Stimulated activated CD4-positive, alpha-beta T cell treated with anti-CD3 and anti-CD28 coated beads, TNF-alpha, amount 100 ng/mL, for 48 hours (primary cell): ENCODE data around the gene ABCC12.
"Not testable (repeated sequence)": the region's sequence is repeated elsewhere in the genome, so short reads cannot be mapped to it uniquely, and the experiment has no call there.

ENCODE experiments used
- DNase-seq, 3 donors: peaks; one replicate each; pipeline ENCODE4 v3.0.0-alpha.2; 2020; ENCODE audit warnings: low read depth in 3 of 3

ABCC12 gene

DNA sequence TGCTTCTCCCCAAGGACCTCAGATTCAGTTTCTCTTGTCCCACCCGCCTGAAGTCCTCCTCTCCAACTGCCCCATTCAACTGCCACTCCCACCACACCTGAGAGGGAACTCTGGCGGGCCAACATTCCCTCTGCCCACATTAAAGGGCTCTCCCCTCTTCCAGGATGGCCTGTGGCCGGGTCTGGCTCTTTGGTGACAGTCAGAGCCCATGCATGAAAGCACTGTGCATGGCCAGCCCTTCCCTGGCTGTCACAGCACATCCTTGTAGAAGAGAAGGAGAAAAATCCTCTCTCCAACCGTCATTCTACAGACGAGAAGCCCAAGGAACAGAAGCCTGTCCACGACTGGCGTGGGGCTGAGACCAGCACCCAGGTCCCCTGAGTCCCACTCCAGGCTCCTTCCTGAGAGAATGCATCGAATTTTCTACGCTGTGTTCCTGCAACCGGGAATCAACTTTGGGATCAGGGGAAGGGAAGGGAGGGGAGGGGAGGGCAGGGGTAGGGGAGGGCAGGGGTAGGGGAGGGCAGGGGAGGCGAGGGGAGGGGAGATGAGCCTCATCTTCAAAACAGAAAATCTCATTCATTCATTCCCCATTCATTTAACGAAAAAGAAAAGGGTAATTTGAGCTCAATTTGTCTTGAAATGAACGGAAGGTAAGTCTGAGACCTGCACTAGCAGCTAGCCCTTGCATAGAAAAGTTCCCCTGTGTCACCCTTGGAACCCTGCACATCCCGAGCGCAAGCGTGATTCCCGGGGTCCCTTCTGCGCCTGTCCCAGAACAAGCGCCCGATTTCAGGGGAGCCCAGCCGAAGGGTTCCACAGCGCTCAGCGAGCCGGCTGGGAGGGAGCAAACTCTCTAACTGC is at the start of gene ABCC12:
Gene ABCC12 (minus strand): TSS at position 68 of the 864 bp plus-strand sequence. CDS start 9,569 bp downstream, outside the sequence.
- no peak for DNase-seq

DNA sequence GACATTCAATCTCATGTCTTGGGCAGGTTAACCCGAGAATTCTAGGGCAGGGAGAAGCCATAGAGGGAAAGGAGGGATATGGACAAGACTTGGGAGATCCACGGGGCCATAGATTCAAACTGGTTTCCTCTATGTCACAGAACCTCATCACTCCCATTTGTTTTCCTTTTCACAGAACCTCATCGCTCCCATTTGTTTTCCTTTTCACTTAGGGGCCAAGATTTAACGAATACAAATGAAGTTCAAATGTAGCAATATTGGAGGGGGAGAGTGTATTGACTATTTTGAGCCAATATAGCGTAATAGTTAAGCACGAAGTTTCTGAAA is 49.0 kb upstream of the ABCC12 start:
- no peak for DNase-seq

DNA sequence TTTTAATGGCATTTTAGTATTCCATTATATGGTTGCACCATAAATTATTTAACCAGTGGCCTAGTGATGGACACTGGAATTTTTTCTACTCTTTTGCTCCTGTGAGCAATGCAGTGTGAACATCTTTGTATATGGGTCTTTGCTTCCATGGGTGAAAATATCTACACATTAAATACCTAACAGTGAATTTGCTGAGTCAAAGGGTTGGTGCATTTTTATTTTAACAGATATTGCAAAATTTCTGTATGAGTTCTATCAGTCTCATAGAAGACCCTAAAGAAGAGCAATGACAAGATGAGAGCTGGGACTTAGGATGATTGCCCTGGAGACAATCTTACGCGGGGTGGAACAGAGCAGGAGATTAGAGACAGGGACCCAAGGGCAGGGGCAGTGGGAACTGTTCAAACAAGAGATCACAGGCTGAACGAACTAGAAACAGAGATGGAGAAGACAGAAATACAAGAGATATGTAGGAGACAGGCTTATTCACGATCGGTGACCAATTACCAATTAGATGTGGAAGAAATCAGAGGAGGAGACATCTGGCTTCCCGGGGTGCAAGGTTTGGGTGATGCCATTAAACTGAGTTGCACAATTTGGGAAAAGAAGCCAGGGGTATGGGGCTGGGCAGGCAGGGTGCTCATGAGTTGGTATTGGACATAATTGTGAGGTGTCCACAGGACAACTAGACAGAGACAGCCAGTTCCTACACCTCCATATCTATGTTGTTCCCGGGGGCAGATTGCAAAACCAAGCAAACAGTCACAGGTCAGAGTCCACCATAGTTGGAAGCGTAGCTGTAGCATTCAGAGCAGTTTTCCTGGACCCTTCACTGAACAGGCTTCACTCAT is 48.4 kb upstream of the ABCC12 start:
- DNase-seq: no peak

DNA sequence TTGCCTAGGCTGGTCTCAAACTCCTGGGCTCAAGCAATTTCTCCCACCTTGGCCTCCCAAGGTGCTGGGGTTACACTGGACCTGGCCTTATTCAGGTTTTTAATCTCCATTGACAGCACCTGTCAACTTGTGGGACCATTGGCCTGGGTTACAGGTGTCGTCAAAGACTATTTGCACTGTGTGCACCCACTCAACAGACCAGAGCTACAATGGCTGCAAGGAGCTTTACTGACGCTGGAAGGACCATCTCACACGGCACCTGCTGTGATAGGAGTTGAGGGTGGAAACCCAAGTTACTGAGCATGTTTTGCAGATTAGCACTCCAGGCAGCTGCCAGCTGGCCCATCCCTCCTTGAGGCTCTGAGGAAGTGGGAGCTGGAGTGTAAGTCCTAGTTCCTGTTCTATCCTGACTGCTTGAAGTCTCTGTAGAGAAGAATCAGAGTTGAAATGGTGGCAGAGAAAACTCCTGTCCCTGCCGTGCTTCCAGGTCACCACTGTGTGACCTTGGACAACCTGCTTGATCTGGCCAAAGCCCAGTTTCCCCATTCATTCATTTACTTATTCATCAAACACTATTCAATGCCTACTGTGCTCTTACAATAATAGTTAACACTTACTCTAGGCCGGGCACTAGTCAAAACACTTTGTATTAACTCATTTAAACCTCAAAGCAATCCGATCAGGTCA is 45.9 kb upstream of the ABCC12 start:
- DNase-seq: no peak

DNA sequence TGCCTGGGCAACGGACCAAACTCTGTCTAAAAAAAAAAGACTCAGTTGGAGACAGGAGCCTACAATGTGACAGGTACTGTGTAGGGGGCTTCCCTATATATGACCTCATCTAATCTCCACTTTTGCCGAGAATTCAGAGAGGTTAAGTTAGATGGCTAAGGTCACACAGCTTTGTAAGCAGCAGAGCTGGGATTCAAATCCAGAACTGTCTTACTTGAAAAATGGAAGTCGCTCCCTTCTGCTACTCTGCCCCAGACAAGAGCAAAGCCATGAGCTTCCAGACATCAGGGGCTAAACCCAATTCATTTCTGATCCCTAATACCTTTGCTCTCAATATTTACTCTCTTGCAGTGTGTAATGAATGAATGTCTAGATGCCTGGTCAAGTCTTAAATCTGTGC is 41.5 kb upstream of the ABCC12 start:
- no peak for DNase-seq

DNA sequence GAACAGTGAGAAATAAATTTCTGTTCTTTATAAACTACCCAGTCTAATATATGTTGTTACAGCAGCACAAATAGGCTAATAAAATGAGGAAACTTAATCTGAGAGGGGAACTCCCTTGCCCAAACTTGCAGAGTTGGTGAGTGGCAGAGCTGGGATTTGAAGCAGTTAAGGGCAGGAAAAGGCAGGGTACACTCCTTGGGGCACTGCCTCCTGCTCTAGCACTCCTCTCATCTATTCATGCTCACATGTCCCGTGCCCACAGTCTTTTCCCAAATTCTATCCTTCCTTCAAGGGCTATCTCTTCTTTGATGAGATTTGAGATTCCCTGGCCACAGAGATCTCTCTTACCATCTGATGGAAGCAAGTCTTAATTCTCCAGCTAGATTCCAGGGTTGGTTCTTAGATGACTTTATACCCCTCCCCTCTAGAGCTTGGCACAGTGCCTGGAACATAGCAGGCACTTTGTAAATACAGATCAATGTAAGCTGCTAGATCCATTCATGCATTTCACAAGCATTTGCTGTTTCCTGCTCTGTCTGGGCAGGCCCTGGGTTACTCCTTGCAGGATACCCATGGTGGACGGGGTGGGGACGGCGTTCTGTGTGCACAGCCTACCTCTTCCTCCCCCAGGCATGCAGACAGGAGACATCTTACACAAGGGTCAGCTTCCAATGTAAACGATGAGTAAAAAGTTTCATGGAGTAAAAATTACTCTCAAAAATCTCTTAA is 39.2 kb upstream of the ABCC12 start:
- no peak for DNase-seq

DNA sequence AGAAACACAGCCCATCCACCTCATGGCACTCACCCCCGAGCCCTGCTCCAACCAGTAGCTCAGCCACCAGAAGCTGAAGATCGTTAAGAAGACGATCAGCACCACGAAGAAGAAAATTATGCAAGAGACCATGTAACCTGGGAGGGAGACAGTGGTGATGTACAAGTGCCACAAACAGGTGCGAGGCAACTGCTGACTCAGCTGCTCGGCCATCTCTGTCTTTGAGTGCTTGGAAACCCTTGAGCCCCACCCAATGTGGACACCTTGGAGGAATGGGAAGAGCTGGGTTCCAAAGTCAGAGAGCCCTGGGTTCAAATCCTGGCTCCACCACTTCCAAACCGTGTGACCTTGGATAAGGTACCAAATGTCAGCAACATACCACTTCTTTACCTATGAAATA is 38.1 kb upstream of the ABCC12 start:
- no peak for DNase-seq

DNA sequence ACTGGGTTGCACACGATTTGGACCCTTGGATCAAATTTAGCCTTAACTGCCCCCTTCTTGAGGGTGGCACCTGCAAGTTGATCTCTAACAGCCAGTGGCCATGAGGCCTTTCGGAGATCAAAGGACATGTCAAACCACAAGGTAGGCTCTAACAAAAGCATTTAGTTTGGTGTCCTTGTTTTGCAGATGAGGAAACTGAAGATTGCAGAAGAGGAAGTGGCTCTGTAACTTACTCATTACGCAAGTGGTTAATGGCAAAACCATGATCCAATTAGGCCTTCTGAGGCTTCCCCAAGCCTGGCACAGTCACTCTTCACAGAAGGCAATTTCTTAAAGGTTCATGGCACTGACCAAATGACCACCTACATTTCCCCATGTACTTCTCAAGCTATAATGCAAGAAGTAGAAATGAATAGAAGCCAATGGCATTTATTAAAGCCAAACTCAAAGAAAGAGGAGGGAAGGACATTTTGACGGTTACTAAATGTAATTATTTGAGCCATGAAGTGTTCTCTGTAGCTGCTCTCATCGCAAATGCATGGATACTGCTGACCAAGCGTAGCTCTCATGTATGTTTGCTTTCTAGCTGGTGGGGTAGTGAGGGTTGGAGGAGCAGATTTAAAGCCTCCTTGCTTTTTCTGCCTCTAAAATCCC is 32.8 kb upstream of the ABCC12 start:
- DNase-seq: no peak

DNA sequence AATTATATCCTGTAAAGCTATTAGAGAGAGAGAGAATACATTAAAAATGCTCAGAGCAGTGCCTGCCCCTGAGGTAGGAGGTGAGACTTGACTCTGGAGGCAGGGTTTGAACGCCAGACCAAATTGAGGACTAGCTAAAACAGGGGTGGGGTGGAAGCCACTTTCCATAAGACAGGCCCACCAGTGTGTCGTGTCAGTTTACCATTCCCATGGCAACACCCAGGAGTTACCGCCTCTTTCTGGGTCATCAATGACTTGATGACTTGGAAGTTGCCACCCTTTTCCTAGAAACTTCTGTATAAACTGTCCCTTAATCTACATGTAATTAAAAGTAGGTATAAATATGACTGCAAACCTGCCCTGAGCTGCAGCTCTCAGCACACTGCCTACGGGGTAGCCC is 32.0 kb upstream of the ABCC12 start:
- DNase-seq: no peak

DNA sequence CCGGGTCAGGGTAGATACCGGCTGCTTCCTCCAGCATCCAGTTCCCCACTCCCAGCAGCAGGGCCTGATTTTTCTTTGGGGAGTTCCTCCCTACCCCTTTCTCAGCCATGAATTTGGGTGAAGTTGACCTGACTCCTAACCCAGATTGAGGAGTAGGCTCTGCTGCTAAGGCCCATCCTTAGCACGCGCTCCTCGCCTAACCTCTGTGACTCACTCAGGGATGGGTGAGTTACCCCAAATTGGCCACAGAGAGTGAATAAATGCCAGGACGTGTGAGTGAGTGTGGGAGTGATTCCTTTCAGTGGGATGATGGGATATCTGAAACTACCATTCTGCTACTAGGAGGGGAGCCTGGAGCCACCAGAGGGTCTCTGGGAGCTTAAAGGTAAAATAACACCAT is 28.9 kb upstream of the ABCC12 start:
- no peak for DNase-seq

DNA sequence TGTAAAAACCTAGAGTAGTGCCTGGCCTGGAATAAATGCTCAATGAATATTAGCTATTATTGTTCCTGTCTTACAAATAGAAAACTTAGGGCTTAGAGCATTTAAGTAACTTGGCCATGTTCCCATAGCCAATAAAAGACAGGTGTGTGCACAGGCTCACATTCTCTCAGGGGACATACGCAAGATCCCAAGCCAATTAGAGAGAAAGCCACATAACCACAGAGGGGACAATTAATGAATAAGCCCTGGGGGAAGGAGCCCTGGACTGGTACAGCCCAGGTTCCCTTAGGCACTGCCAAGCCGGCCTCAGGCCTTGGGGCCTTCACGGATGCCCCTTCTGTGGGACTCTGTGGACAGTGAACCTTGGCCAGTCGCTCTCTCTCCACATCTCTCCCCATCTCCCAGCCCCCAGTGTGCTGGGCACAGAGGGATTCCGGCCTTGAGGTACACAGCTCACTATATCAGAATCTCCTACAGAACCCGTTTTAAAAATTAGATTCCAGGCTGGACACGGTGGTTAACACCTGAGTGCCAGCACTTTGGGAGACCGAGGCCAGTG is 27.3 kb upstream of the ABCC12 start:
- no peak for DNase-seq

DNA sequence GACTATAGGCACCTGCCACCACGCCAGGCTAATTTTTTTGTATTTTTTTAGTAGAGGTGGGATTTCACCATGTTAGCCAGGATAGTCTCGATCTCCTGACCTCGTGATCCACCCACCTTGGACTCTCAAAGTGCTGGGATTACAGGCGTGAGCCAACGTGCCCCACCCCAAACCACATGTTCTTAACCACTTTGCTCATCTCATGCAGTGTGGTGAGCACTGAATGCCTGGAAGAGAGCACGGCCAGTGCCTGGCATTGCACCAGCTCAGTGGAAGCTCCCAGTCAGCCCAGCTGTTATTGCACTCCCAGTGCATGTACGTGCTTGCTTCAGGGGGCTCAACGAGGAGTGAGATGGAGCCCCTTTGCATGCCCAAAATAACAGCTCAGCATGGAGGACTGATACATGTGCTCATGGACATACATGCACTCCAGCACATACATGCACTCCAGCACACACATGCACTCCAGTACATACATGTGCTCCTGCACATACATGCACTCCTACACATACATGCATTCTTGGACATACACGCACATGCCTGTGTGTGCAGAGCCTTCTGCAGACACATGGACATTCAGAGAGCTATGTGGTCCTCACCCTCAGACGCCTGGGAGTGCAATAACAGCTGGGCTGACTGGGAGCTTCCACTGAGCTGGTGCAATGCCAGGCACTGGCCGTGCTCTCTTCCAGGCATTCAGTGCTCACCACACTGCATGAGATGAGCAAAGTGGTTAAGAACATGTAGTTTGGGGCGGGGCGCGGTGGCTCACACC is 26.1 kb upstream of the ABCC12 start:
- not testable (repeated sequence) for DNase-seq

DNA sequence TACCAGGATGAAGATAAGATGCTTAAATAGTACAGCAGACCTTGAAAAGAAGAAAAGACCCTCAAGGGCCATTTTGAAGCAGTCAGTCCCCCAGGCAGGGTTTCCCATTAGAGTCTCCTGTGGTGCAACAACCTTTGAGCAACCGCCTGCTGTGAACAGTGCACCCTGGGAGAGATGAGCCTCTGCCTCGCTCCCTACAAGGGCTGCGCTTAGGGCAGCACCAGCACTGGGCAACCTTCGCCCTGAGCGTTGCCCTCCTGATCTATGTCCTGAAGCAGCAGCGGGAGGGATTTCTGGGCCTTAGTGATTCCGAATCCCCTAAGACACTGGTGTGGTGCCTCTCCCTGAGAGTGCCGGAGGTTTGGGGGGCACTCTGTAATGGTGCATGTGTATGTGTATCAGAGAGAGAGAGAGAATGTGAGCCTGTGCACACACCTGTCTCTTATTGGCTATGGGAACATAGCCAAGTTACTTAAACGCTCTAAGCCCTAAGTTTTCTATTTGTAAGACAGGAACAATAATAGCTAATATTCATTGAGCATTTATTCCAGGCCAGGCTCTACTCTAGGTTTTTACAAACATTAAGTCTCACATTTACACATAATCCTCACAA is 25.2 kb upstream of the ABCC12 start:
- DNase-seq: no peak

DNA sequence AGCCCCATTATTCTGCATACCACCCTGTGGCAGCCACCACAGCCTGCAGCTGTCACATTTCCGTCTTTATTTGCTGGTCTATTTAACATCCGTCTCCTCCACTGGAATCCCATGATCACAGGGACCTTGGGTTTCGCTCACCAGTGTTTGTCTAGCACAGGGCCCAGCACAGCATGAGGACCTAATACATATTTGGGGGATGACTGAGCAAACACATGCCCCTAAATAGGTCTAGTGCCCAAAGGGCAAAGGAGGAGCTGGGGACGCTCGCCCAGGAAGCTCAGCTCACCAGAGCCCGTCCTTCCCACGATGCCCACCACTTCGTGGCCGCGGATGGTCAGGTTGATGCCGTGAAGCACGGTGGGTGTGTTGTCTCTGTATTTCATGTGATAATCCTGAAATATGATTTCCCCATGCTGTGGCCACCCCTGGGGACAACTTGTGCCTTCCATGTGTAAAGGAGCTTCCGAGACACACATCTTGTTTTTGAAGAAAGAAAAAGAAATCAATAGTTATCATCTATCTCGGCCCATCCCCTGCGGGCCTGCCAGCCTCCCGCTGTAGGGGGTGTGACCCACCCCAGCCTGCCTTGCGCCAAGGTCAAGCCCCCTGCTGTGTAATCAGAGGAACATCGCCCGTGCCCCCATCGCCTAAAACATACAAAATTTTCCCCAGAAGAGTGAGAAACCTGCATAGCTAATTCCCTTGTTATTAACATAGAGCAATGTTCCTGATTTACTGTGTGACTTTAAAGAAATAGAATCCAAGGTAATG is 21.0 kb upstream of the ABCC12 start:
- DNase-seq: no peak

DNA sequence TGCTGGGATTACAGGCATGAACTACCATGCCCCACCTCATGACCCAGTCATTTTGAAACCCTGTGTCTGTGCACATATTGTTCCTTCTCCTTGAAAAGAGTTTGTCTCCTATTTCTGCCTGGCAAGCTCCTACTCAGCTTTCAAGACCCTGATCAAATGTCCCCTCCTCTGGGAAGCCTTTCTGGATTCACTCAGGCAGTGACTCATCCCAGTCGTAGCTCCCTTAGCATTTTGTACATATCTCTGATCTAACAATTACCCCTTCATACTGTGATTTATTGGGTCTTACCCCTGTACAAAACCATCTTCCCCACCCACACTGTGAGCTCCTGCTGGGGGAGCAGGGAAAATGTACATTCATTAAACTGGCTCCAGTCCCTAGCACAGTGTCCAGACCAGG is 18.1 kb upstream of the ABCC12 start:
- DNase-seq: no peak

DNA sequence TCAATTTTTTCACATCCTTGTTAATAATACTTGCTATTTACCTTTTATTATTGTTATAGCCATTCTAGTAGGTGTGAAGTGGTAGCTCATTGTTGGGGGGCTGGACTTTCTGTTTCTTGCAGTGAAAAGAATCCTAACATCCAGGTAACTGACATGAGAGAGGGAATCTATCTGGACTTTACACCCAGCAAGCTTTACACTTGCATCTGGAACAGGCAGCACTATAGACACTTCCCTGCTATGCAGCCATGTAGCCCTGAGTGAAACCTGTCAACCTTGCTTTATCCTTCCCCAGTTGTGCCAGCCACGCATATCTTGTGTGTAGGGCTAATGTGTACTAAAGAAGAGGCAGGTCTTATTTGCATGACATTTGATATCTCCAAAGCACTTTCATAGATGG is 16.9 kb upstream of the ABCC12 start:
- DNase-seq: no peak

DNA sequence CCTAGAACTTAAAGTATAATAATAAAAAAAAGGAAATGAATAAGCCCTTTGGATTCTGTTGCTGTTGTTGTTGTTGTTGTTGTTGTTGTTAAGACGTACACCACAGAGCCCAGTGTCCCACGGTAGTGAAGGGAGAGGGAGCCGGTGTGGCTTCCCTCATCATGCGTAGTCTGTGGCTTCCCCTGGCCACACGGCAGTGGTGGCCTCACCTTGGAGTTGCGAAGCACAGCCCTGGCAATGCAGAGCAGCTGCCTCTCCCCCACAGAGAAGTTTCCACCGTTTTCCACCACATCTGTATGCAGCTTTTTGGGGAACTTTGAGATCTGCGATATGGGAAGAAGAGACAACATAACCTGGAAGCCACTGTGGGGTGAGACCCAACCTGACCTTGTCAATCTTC is 14.1 kb upstream of the ABCC12 start:
- no peak for DNase-seq

DNA sequence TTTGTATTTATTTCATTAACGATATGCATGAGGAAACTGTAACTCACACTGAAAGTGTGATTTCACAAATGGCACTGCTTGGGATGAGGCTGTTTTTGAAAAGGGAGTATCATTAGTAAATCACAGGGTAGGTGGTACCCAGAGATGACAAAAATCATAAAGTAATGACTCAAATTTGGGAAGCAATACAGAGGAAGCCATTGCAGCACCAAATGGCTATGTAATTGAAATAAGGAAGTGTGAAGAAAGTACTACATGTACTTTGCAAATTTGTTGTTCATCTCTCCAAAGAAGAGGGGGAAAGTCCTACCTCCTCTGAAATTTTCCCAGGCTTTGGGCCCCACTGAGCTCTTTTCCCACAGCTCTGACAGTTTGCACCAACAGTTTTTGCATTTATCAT is 12.3 kb upstream of the ABCC12 start:
- DNase-seq: no peak

DNA sequence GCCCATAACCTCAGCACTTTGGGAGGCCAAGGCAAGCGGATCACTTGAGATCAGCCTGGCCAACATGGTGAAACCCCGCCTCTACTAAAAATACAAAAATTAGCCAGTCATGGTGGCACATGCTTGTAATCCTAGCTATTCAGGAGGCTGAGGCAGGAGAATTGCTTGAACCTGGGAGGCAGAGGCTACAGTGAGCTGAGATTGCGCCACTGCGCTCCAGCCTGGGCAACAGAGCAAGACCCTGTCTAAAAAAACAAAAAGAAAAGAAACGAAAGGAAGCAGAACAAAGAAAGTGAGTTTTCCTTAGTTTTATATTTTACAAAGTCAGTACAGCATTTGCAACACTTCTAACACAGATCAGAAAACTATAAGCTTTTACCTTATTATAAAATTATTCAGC is 10.8 kb upstream of the ABCC12 start:
- DNase-seq: not testable (repeated sequence)
